Measurements from ENCODE around the gene RFX7.

RFX7 gene

GRCh38 chr15:56244038-56244810 lies 545 bp upstream of the RFX7 start:
- no peak for DNase-seq

- no peak for DNase-seq
Measured at GRCh38 chr15:56242576-56243162, 1.0 kb downstream of the RFX7 start.

- DNase-seq, result no peak
Measured at GRCh38 chr15:56241374-56242105, 2.1 kb downstream of the RFX7 start.

GRCh38 chr15:56240390-56240789 lies 3.3 kb downstream of the RFX7 start:
- no peak for DNase-seq

- no peak for DNase-seq
Measured at GRCh38 chr15:56236197-56236596, 7.5 kb downstream of the RFX7 start.

- DNase-seq, result no peak
Measured at GRCh38 chr15:56234804-56235203, 8.9 kb downstream of the RFX7 start.

GRCh38 chr15:56233549-56233948 lies 10.1 kb downstream of the RFX7 start:
- no peak for DNase-seq

GRCh38 chr15:56232058-56232457 lies 11.6 kb downstream of the RFX7 start:
- DNase-seq, result no peak

- DNase-seq, result no peak
Measured at GRCh38 chr15:56228854-56229253, 14.8 kb downstream of the RFX7 start.

GRCh38 chr15:56228352-56228751 lies 15.3 kb downstream of the RFX7 start:
- DNase-seq, result no peak

GRCh38 chr15:56227780-56228179 lies 15.9 kb downstream of the RFX7 start:
- no peak for DNase-seq

- DNase-seq, result no peak
Measured at GRCh38 chr15:56227306-56227705, 16.4 kb downstream of the RFX7 start.

GRCh38 chr15:56225520-56225919 lies 18.2 kb downstream of the RFX7 start:
- DNase-seq, result no peak

GRCh38 chr15:56222302-56222701 lies 21.4 kb downstream of the RFX7 start:
- DNase-seq, result no peak

- no peak for DNase-seq
Measured at GRCh38 chr15:56217341-56217740, 26.3 kb downstream of the RFX7 start.

GRCh38 chr15:56215769-56216168 lies 27.9 kb downstream of the RFX7 start:
- DNase-seq, result no peak

GRCh38 chr15:56211960-56212550 lies 31.6 kb downstream of the RFX7 start:
- DNase-seq, result no peak

- no peak for DNase-seq
Measured at GRCh38 chr15:56211064-56211463, 32.6 kb downstream of the RFX7 start.

GRCh38 chr15:56208641-56209155 lies 35.0 kb downstream of the RFX7 start:
- DNase-seq, result no peak

- no peak for DNase-seq
Measured at GRCh38 chr15:56208185-56208584, 35.5 kb downstream of the RFX7 start.

- DNase-seq, result no peak
Measured at GRCh38 chr15:56207711-56208110, 36.0 kb downstream of the RFX7 start.

- no peak for DNase-seq
Measured at GRCh38 chr15:56207092-56207491, 36.6 kb downstream of the RFX7 start.

Measured in SIG-M5 (cell line).